ENCODE measurements around the gene NPY2R. TPM values are rescaled to one million over a fixed set of nuclear protein-coding genes. Genes with fewer than 3 reads are reported as not detected.

The NPY2R gene
- total RNA-seq, 2 donors from 2014 or later, result 0.42 to 1.2 TPM

GRCh38 chr4:155207534-155208257, 740 bp upstream of the NPY2R start:
- H3K9ac ChIP-seq (ENCODE audit: low read depth in 2 of 2, low read length in 2 of 2), result no peak overlapping the region
- peaks cover 26% of the 10 kb centered on the region for H3K27me3 ChIP-seq
- no peaks in the 10 kb centered on the region for H3K9me3 ChIP-seq
- no peaks in the 10 kb centered on the region for H3K4me1 ChIP-seq
- H3K36me3 ChIP-seq, result no peaks in the 10 kb centered on the region
- intact Hi-C loops (cut with DNase I), result no loop called here
- no peak overlapping the region for H3K27ac ChIP-seq
- DNase-seq, result peak; percentile 21
- peak overlapping the region; percentile 19 for H3K4me3 ChIP-seq
- no peak for TF ChIP-seq CTCF (IDR thresholded peaks at IDR 0.05)

GRCh38 chr4:155220025-155220424, 11.6 kb downstream of the NPY2R start:
- no peak overlapping the region for H3K4me3 ChIP-seq
- H3K4me1 ChIP-seq, result no peaks in the 10 kb centered on the region
- no peaks in the 10 kb centered on the region for H3K27me3 ChIP-seq
- no peaks in the 10 kb centered on the region for H3K9me3 ChIP-seq
- no peak for DNase-seq
- TF ChIP-seq CTCF (IDR thresholded peaks at IDR 0.05), result no peak
- no peak overlapping the region for H3K27ac ChIP-seq
- H3K9ac ChIP-seq (ENCODE audit: low read depth in 2 of 2, low read length in 2 of 2), result no peak overlapping the region
- intact Hi-C loops (cut with DNase I), result no loop called here
- no peaks in the 10 kb centered on the region for H3K36me3 ChIP-seq

GRCh38 chr4:155227131-155227530, 18.7 kb downstream of the NPY2R start:
- intact Hi-C loops (cut with DNase I), result no loop called here
- Histone ChIP-seq H3K27me3 (no peaks in the 10 kb centered on the region), H3K4me3 (no peak overlapping the region), H3K9me3 (no peaks in the 10 kb centered on the region), H3K27ac (no peak overlapping the region), H3K36me3 (no peaks in the 10 kb centered on the region), H3K4me1 (no peaks in the 10 kb centered on the region), H3K9ac (ENCODE audit: low read depth in 2 of 2, low read length in 2 of 2) (no peak overlapping the region)
- DNase-seq, result no peak
- TF ChIP-seq CTCF (IDR thresholded peaks at IDR 0.05), result no peak

- no peak overlapping the region for H3K27ac ChIP-seq
- no peak overlapping the region for H3K4me3 ChIP-seq
- no peaks in the 10 kb centered on the region for H3K4me1 ChIP-seq
- H3K9ac ChIP-seq (ENCODE audit: low read depth in 2 of 2, low read length in 2 of 2), result no peak overlapping the region
- H3K27me3 ChIP-seq, result no peaks in the 10 kb centered on the region
- H3K36me3 ChIP-seq, result no peaks in the 10 kb centered on the region
- DNase-seq, result no peak
- TF ChIP-seq CTCF (IDR thresholded peaks at IDR 0.05), result no peak
- H3K9me3 ChIP-seq, result no peaks in the 10 kb centered on the region
- intact Hi-C loops (cut with DNase I), result no loop called here
These were observed 20.3 kb downstream of the NPY2R start for GRCh38 chr4:155228713-155229112.

GRCh38 chr4:155232432-155232831, 24.0 kb downstream of the NPY2R start:
- no peak for DNase-seq
- no peak for TF ChIP-seq CTCF (IDR thresholded peaks at IDR 0.05)
- Histone ChIP-seq H3K4me3 (no peak overlapping the region), H3K36me3 (no peaks in the 10 kb centered on the region), H3K27me3 (no peaks in the 10 kb centered on the region), H3K9ac (ENCODE audit: low read depth in 2 of 2, low read length in 2 of 2) (no peak overlapping the region), H3K9me3 (no peaks in the 10 kb centered on the region), H3K4me1 (no peaks in the 10 kb centered on the region), H3K27ac (no peak overlapping the region)
- intact Hi-C loops (cut with DNase I), result no loop called here

Measured in colonic mucosa (tissue), 4 donors.